ENCODE data around the gene DEAF1. TPM values are rescaled to one million over a fixed set of nuclear protein-coding genes. Genes with fewer than 3 reads are reported as not detected.

Gene DEAF1
- total RNA-seq, 4 donors from 2014 or later: 20.3 to 29.0 (median 23.0) TPM

DNA sequence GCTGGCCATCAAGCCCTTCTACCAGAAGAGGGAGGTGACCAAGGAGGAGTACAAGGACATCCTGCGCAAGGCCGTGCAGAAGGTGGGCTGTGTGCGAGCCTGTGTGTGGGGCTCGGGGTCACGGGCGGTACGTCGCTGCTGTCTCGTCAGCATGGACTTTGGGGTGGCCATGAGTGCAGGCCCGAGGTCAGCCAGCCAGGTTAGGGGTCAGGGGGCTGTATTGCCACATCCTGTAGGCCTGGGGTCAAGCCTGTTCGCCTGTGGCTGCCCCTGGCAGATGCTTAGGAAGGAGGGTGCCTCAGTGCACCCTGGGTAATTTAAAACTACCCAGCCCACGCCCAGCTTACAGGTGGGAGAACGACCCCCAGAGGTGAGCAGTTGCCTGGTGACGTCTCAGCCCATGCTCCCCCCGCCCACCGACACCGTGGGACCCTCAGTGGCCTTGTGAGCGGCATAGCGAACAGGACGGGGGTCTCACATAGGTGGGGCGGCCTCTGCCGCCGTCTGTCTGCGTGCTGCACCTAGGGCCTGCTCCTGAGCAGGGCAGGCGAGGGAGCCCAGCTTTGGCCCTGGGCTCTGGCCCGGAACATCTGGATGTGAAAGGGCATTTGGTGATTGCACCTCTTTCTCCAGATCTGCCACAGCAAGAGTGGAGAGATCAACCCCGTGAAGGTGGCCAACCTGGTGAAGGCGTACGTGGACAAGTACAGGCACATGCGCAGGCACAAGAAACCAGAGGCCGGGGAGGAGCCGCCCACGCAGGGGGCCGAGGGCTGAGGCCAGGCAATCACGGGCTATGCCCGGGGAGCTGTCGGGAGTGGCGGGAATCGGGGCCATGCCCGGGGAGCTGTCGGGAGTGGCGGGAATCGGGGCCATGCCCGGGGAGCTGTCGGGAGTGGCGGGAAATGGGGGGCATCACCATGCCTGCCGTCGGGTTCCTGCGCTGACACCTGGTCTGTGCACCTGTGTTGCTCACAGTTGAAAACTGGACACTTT is 83.7 kb downstream of the DEAF1 start:
- no peak for ATAC-seq (ENCODE audit: low FRiP score)
- DNase-seq (ENCODE audit: low spot score): no peak
- TF ChIP-seq, protein P1, sequence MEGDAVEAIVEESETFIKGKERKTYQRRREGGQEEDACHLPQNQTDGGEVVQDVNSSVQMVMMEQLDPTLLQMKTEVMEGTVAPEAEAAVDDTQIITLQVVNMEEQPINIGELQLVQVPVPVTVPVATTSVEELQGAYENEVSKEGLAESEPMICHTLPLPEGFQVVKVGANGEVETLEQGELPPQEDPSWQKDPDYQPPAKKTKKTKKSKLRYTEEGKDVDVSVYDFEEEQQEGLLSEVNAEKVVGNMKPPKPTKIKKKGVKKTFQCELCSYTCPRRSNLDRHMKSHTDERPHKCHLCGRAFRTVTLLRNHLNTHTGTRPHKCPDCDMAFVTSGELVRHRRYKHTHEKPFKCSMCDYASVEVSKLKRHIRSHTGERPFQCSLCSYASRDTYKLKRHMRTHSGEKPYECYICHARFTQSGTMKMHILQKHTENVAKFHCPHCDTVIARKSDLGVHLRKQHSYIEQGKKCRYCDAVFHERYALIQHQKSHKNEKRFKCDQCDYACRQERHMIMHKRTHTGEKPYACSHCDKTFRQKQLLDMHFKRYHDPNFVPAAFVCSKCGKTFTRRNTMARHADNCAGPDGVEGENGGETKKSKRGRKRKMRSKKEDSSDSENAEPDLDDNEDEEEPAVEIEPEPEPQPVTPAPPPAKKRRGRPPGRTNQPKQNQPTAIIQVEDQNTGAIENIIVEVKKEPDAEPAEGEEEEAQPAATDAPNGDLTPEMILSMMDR (IDR thresholded peaks at IDR 0.05): no peak

DNA sequence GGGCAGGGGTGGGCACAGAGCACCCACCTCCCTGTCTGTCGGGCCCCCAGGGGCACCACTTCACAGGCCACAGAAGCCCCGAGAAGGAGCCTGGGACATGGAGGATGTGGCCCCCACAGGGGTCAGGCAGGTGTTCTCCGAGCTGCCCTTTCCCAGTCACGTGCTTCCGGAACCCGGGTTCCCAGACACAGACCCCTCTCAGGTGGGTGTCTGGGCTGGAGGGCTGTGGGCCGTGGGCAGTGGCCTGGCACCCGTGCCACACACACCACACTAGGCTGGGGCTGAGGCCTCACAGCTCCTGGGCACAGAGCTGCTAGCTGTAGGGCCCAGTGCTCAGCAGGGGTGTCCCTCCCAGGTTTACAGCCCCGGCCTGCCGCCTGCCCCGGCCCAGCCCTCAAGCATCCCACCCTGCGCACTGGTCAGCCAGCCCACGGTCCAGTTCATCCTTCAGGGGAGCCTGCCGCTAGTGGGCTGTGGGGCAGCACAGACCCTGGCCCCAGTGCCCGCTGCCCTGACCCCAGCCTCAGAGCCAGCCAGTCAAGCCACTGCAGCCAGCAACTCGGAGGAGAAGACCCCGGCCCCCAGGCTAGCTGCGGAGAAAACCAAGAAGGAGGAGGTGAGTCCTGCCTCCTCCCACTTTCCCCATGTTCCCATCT is 84.7 kb downstream of the DEAF1 start:
- no peak for ATAC-seq (ENCODE audit: low FRiP score)
- no peak for DNase-seq (ENCODE audit: low spot score)
- TF ChIP-seq, protein P1 (IDR thresholded peaks at IDR 0.05): no peak

DNA sequence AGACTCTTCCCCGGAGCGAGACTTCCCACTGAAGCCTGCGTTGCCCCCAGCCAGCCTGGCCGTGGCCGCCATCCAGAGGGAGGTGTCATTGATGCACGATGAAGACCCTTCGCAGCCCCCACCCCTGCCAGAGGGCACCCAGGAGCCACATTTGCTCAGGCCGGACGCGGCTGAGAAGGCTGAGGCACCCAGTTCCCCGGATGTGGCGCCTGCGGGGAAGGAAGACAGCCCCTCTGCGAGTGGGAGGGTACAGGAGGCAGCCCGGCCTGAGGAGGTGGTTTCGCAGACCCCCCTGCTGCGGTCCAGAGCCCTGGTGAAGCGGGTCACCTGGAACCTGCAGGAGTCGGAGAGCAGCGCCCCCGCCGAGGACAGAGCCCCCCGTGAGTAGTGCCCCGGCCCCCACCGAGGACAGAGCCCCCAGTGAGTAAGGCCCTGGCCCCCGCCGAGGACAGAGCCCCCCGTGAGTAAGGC is 85.6 kb downstream of the DEAF1 start:
- TF ChIP-seq, protein P1 (IDR thresholded peaks at IDR 0.05): no peak
- DNase-seq (ENCODE audit: low spot score) (no peak), ATAC-seq (ENCODE audit: low FRiP score) (no peak)

DNA sequence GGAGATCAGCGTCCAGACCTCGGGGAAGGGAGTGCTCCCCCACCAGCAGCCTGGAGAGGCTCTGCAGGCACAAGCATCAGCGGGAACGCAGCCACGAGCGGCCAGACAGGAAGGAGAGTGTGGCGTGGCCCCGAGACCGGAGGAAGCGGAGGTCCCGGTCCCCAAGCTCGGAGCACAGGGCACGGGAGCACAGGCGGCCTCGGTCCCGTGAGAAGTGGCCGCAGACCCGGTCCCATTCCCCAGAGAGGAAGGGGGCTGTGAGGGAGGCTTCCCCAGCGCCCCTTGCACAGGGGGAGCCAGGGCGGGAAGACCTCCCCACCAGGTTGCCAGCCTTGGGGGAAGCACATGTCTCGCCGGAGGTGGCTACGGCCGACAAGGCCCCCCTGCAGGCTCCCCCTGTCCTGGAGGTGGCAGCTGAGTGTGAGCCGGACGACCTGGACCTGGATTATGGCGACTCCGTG is 86.2 kb downstream of the DEAF1 start:
- TF ChIP-seq, protein P1 (IDR thresholded peaks at IDR 0.05): no peak

DNA sequence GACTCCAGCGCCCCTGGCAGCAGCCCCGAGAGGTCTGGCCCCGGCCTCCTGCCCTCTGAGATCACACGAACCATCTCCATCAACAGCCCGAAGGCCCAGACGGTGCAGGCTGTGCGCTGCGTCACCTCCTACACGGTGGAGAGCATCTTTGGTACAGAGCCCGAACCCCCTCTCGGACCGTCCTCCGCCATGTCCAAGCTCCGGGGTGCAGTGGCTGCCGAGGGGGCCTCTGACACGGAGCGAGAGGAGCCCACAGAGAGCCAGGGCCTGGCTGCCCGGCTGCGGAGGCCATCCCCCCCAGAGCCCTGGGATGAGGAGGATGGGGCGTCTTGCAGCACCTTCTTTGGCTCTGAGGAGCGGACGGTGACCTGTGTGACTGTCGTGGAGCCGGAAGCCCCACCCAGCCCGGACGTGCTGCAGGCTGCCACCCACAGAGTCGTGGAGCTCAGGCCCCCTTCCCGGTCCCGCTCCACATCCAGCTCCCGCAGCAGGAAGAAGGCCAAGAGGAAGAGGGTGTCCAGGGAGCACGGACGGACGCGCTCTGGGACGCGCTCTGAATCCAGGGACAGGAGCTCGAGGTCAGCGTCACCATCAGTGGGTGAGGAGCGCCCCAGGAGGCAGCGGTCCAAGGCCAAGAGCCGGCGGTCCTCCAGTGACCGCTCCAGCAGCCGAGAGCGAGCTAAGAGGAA is 86.9 kb downstream of the DEAF1 start:
- no peak for DNase-seq (ENCODE audit: low spot score)
- TF ChIP-seq, protein P1 (IDR thresholded peaks at IDR 0.05): no peak
- ATAC-seq (ENCODE audit: low FRiP score): no peak

More for the DNA sequence above, 86.2 kb downstream of the DEAF1 start:
- no peak for DNase-seq (ENCODE audit: low spot score)
- ATAC-seq (ENCODE audit: low FRiP score): no peak

DNA sequence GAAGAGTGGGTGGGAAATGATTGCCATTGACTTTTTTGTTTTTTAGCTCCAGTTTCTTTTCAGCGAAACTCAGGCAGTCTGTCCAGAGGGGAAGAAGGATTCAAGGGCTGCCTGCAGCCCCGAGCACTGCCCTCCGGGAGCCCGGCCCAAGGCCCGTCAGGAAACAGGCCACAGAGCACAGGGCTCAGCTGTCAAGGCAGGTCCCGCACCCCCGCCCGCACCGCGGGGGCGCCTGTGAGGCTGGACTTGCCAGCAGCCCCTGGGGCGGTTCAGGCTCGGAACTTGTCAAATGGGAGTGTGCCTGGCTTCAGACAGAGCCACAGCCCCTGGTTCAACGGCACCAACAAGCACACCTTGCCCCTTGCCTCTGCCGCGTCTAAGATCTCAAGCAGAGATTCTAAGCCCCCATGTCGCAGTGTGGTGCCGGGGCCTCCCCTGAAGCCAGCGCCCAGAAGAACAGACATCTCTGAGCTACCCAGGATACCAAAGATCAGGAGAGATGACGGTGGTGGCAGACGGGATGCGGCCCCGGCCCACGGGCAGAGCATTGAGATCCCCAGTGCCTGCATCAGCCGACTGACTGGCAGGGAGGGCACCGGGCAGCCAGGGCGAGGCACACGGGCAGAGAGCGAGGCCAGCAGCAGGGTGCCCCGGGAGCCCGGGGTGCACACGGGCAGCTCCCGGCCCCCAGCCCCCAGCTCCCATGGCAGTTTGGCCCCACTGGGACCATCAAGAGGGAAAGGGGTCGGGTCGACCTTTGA is 87.8 kb downstream of the DEAF1 start:
- DNase-seq (ENCODE audit: low spot score): no peak
- no peak for ATAC-seq (ENCODE audit: low FRiP score)
- TF ChIP-seq, protein P1 (IDR thresholded peaks at IDR 0.05): no peak
